GM18520 (cell line): ENCODE measurements around the gene GPC6.
"Not testable (repeated sequence)": the region's sequence is repeated elsewhere in the genome, so short reads cannot be mapped to it uniquely, and the experiment has no call there.

Experiments used
- ATAC-seq: cut with Tn5 transposase; IDR thresholded peaks from one replicate; pipeline ENCODE4 v1.9.1; 2021; ENCODE audit not compliant: unreplicated experiment

The GPC6 gene

DNA sequence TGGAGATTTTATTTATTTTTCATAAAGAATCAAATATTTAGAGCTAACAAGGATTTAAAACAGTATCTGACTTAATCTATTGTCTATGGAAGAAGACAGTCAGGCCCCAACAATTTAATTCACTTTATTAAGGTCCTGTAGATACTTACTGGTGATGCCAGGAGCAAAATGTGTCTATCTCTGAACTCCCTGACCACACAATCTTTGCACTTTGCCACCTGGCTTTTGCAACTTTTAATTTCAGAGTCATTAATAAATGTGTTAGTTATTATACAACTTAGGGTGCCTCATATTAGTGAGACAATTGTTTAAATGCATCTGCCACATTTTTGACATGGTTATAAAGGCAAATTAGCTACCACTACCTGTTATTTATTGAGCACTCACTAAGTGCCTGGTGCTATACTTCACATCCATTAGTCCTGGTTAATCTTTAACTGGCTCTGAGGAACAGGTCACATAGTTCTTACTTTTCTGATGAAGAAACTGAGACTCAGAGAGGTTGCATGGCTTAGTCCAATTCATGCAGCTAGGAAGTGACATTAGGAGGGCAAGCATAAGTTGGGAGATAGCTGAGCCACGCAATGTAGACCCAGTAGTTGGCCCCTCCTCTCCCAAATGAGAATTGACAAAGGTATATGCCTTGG lies 955.0 kb downstream of the GPC6 start:
- ATAC-seq, result no peak

DNA sequence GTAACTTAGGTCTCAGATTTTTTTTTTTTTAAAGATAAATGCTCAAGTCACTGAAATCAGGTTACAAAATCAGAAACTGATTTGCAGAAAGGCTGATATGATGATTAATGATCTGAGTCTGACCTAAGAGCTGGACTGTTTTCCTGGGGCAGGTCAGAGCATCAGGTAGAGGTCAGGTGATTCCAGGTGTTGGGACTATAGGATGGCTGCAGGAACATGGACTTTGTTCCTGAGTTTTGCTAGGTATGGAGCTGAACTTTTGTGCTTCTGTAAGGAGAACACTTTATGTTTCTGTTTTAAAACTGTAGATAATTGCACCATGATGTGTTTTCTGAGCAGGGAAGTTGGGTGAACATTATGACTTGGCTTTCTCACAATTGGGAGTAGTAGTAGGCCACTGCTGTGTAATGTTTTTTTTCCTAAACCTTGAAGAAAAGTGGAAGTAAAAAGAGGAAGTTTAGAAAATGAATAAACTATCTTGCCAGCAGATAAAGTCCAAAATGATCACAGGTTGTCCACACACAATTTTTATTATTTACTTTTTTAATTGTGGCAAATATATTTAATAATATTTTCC lies 955.7 kb downstream of the GPC6 start:
- no peak for ATAC-seq

DNA sequence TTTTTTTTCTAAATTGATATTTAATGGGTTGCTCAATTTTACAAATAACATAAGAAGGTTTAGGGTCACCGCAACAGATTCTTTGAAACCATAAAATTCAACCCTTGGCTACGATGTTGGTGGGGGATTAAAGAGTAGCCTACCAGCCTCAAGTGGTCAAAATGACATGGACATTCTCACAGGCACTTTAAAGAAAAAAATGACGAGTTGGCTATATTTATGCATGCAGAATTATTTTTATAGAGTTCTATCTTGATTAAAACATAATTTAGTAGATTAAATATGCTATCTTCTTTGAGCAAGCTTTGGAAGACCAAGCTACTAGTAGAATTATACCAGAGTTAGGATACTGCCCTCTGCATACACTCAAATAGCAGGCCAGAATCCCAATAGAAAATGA lies 959.9 kb downstream of the GPC6 start:
- no peak for ATAC-seq

DNA sequence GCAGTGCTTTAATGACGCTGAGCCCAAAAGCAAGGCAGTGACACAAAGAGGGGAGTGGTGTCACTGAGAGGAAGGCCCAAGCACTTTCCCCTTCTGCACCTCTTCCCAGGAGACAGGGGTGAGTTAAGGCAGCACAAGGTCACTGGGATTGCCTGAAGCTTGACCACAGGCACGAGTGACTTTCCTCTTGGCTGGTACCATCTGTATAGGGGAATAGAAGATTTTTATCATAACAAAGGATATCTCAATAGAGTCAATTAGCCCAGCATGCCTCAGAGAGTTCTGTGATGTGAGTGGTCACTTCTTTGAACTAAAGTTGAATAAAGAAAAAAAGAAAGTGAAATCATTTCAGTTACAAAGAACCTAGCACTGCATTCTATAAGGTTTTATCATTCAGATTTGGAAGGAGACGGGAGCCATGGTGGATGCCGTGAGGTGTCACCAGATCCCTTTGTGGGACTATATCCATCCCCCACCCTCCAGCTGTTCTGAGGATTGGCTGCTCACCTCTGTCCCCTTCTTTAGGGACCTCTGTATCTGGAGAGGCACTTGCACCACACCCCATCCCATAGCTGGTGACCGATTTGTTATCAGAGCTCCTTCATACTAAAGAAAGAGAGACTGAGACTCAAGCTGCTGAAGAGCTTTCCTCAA lies 961.7 kb downstream of the GPC6 start:
- ATAC-seq, result no peak

DNA sequence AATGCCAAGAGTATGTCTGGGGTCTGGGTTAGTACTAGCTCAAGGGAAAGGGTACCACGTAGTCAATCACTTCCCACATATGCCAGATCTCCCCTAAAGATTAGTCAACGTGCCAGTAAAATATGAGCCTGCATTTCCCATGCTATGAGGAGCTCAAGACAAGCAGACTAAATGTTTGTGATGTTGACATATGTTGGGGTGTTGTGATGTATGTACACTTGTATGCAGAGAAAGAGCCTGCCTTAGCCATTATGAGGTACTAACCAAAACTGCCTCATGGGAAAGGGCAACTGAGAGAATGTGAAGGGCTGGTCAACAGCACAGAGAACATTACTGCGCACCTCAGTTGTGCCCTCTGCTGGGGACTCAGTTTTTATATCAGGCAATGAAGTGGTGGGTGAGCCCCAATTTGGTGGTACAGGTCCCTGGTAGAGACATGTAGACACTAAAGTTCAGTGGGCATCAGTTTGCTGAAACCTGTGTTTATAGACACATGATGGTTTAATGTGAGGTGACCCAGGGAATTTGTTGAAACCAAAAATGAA lies 965.9 kb downstream of the GPC6 start:
- ATAC-seq, result no peak

DNA sequence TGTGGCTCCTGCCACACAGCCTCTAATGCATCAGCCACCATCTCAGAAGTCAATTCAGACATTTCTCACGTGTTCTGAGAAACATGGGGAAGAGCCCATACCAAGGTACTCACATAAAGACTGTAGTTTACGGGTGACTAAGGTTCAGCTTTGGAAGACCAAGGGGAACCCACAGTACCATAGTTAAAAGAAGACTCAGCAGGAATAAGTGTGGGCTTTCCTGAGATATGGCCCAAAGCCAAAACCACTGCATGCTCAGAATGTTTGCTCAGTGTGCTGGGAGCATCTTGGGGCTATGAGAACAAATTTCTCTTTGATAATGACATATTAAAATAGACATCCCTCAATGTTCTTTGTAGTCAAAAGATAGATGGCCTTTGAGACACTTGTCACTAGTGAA lies 969.1 kb downstream of the GPC6 start:
- no peak for ATAC-seq

DNA sequence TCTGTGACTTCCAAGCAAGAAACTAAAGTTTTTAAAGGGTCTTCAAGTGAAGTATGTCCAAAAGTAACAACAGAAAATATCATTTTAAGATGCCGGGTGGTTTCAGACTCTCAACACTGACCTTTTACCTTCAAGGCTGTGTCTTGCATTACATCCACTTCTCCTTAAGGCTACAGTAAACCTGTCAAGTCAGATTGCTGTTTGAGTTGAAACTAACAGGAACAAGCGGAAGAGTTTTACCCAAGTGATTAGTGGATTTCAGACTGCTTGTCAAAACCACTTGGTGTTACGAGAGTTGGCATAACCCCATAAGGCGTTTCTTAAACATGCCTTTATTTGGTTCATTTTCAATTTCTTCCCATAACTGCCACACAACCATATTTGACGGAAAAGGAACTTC lies 969.8 kb downstream of the GPC6 start:
- ATAC-seq, result no peak

DNA sequence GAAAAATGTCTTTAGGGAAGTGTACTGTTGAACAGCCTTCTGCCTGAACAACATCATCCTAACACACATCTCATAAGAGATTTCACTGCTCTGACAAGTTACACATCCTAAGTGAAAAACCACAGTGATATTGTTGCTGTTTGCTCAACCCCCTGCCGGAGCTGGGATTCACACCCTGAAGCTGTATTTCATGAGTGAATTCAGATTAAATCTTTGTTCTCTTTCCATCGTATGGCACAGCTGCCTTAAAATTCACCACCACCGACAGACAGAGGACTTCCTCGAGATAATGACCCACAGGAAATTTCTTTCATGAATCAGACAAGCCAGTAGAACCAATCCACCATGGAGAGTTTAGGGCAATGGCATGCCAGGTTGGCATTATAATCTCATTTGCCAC lies 972.1 kb downstream of the GPC6 start:
- ATAC-seq, result no peak

DNA sequence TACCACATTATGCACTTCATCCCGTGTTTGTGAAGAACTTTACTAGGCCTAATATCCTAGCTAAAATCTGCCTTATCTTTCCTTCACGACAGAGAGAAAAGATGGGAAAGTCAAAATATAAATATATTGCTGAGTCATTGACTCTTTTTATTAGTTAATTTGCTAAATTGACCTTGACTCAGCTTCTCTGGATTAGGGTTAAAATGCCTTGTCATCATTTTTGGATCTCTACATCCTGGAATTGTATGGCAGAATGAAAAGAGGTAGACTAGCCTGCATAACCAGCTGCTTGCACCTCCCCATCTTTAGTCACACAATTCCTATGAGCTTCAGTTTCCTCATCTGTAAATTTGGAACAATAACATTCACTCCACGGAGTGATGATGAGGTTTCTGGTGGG lies 972.5 kb downstream of the GPC6 start:
- ATAC-seq, result no peak

DNA sequence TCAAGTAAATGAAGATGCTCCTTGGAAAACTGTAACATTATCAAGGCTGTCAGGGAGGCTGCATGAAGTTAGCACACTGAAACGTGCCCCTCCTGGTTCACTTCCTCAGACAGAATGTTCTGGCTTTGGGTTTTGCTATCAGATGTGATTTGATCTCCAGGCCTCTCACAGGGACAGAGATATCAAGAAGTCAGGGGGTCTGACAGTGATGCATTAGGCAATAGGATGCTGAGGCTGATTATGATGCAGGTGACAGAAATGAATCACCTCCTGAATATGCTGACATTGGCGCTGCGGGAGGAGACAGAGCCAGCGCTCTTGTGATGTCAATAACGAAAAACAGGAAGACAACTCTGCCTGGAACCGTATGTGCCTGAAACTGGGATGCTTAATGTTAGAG lies 974.4 kb downstream of the GPC6 start:
- no peak for ATAC-seq

DNA sequence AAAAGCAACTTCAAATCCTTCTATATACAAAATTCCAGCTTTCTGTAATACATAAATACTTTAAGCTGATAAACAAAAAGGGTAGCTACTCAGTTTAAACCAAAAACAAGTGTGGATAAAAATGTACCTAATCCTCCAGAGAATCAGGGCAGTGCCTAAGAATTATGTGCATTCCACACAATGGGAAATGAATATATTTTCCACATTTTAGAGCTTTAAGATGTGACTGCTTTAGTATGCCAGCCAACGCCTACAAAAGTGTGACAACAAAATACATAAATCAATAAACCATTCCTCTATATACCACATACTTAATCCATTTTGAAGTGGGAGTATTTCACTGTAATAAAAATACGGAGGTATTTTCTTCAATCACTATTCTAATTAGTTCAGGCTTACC lies 977.6 kb downstream of the GPC6 start:
- no peak for ATAC-seq

DNA sequence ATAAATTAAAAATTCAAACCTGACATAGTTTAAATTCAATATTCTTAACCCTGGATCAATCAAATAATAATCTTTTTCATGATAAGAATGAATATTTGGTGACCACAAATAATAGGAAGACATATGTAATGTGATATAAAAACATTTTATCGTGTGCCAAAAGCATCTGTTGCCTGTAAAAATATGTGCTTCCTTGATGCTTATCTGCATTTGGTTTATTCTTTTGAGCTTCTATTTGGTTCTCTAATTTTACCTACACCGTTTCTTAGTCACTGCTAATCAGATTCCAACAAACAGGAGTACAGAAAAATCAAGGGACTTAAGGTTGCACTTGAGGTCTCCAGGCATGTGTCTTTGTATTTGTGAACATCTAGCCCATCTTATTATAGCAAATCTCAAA lies 978.3 kb downstream of the GPC6 start:
- no peak for ATAC-seq

DNA sequence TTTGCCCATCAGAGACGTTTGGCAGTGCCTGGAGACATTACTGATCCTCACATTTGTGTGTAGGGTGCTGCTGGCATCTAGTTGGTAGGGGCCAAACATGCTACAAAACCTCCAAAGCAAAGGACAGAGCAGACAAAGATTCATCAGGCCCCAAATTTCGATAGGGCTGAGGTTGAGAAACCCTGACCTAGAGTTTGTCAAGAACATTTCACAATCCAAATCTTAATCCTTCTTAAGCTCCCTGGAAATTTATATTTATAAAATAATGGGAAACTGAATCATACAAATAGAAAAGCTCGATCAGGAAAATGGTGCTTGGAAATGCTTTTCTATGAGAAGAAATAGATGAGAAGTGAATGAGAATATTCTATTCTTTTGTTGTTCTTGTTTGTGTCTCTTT lies 979.3 kb downstream of the GPC6 start:
- no peak for ATAC-seq

DNA sequence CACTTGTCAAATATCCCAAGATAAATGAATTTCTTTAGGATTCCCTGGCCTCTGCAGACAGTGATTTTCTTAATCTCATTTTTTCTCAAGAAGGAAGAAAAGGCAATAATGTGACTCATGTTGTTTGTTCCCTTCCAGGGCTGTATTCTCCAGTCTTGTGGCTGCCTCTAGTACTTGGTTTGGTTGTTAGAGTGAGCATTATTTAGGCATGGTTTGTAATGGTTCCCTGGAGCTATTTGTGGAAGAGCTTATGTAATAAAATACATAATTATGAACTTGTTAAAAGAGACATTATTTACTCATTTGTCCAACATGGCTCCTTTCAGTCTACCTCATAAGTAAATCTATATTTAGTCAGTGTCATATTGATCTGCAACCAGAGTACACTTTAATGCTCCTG lies 982.5 kb downstream of the GPC6 start:
- no peak for ATAC-seq

DNA sequence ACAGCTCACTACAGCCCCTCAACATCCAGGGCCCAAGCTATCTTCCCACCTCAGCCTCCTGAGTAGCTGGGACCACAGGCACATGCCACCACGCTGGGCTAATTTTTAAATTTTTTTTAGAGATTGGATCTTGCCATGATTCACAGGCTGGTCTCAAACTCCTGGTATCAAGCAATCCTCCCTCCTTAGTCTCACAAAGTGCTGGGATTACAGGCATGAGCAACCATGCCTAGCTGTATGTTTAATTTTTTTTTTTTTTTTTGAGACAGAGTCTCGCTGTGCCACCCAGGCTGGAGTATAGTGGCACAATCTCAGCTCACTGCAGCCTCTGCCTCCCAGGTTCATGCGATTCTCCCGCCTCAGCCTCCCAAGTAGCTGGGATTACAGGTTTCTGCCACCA lies 983.3 kb downstream of the GPC6 start:
- ATAC-seq, result not testable (repeated sequence)

DNA sequence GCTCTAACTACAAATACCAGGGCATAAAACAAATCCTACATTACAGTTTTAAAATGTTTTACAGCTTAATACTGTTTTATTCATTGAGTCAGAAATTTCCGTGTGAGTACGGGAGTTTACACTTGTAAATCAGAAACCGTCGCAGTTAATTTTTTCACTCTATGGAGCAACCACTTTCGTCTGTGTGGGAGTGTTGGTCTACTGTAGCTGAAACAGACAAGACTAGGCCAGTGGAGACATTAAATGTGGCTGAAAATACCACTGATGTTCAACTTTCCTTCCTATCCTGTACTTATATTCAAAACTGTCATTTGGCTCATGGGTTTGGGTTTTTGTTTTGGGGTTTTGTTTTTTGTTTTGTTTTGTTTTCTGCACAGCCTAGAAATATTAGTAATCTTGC lies 984.2 kb downstream of the GPC6 start:
- no peak for ATAC-seq

DNA sequence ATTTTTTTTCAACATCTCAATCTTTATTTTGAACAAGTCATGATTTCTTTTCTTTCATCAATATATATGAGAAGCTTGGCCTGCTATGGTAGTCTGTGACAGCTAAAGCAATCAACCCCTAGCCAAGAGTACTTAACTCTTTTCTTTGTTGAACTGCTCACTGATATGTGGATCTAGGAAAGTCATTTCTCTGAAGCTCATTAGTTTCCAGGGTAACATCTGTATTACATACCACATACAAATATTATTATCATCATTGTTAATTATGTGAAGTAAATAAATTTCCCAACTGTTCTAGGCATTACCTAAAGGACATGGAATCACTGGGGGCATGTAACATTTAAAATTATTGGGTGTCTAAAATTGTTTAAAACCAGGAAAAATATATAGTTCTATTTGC lies 985.6 kb downstream of the GPC6 start:
- ATAC-seq, result no peak

DNA sequence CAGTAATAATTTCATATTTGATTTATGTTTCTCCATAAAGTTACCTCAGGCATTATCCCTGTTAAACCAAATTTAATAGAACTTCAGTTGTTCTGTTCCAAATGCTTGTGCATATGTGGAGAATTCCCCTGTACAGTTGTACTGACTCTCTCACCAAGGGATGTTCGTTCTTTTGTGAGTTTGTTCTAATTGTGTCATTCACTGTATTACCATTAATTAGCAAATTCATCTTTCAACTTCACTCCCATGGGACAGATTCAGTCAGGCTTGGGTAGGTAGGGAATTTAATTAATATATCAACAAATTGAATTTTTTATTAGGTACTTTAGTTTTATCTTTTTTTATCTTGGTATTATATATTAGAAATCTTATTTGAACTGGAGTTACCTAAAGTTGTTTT lies 987.5 kb downstream of the GPC6 start:
- no peak for ATAC-seq

DNA sequence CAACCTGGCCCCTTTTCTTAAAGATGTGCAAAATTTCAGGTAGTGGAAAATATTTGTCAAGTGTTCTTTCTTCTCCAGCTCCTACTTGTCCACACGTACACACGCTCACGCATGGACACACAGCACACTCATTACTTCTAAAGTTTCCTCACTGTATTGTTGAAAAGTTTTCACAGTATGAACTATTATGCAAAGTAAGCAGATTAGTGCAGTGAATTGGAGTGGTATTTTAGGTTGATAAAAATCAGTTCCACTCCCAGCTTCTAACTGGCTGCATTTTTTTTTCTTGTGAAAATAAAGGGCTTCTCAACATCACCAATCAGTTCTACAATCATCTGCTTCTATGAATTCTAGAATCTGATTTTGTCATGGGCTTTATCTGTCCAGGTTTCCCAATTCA lies 988.4 kb downstream of the GPC6 start:
- ATAC-seq, result no peak

DNA sequence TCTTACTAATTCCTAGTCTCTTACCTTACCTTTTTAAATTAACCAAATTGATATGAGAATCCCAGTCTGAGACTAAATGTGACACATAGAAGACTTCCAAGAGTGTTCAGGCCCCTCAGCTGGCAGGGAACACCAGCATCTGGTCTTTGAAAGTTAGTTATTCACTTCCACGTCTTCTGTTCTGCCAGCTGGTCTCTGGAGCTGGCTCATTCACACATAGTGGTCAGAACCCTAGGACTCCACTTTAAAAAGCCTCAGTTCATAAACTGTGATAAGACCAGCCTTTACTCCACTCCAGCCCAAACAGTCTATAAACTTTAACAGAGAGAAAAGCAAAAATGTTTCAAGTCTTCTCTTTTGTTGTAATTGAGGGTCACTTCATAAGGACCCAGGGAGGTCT lies 989.9 kb downstream of the GPC6 start:
- no peak for ATAC-seq

DNA sequence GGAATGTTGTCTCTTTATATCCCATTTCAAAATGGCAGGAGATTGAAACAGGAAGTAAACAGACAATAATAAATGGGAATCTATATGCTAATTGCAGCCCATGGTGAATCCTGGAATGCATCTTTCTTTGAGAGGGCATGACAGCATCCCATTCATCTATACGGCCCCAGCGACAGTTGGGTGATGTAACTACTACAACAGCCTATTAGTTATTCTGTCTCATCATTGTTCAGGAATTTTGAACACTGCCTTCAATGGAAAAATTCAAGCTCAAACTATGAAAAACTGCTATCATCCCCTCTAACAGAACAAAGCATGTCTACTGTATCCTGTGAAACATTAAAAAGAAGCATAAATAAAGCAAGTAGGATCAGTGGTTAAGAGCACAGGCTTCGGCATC lies 990.8 kb downstream of the GPC6 start:
- no peak for ATAC-seq

DNA sequence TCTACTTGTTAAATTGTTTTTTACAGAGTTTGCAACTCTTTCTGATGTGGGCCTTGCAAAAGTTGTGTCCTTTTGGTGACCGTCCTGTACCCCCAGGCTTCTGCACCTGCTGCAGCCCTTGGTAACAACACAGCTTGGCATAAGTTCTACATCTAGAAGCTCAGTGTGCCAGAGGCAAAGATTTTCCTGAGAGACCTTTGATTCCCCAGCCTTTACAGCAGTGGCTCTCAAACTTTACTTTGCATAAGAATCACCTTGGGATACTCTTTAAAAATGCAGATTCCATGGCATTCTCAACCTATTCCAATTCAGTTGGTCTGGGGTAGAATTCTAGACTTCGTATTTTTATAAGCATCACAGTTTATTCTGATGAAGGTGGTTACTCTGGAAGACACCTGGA lies 991.9 kb downstream of the GPC6 start:
- ATAC-seq, result no peak

DNA sequence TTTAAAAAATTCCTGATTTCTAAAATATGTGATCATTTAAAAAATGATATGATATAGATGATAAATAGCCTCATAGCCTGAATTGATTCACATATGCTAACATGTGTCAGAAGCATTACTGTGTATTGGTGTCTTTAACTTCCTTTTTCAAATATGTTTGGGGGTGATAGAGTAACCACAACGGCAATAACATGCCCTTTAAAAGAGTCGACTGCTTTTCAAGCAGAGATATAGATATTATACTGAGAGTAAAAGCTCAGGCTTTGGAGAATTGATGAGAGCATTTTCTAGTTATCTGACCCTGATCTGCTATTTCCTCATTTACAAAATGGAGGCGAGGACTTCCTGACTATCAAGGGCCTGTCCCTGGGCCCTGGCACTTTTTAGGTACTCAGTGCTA lies 992.3 kb downstream of the GPC6 start:
- no peak for ATAC-seq
